HepG2 (cell line): Measurements from ENCODE around the gene INO80B. TPM values are rescaled to one million over a fixed set of nuclear protein-coding genes. Genes with fewer than 3 reads are reported as not detected.

ENCODE experiments used
- CENPT ChIP-seq: sonication (generic); formaldehyde crosslinking; IDR thresholded peaks from 2 replicates; pipeline ENCODE4 v1.8.0; 2022; ENCODE audit warnings: low read depth, mild to moderate bottlenecking, moderate library complexity, missing genetic modification reagents
- FOXK2 ChIP-seq: fragments of 450-650 bp; IDR thresholded peaks from 2 replicates; pipeline ENCODE4 v1.6.1; 2016
- HNRNPUL1 ChIP-seq: fragments of 200-400 bp; formaldehyde crosslinking; IDR thresholded peaks from 2 replicates; pipeline ENCODE4 v1.6.1; 2017; ENCODE audit warnings: low read depth, mild to moderate bottlenecking, low read length, moderate library complexity
- KDM6A ChIP-seq: IDR thresholded peaks from 2 replicates; pipeline ENCODE4 v1.6.1; 2016; ENCODE audit warnings: low read depth
- MAFK ChIP-seq, 2 experiments: IDR thresholded peaks in 1 of 2; conservative IDR thresholded peaks in 1 of 2; 2 replicates each; pipeline ENCODE4 v1.6.1; 2011; ENCODE audit warnings: improper control_type of control experiment in 2 of 2, low read length in 2 of 2
- MBD4 ChIP-seq: IDR thresholded peaks from 2 replicates; pipeline ENCODE4 v1.6.1; 2012; ENCODE audit warnings: low read length, inconsistent platforms, borderline replicate concordance
- NFRKB ChIP-seq: fragments of 450-650 bp; IDR thresholded peaks from 2 replicates; pipeline ENCODE4 v1.6.1; 2017
- NR2C2 ChIP-seq: sonication (generic); formaldehyde crosslinking; IDR thresholded peaks from 2 replicates; pipeline ENCODE4 v1.4.0; 2020; ENCODE audit warnings: missing genetic modification reagents, mild to moderate bottlenecking, moderate library complexity, borderline replicate concordance
- NR2F1 ChIP-seq, 2 experiments: fragments of 450-650 bp in 1 of 2; formaldehyde crosslinking in 1 of 2; IDR thresholded peaks; 2 replicates each; pipeline versions ENCODE4 v1.5.0 to v1.6.1; 2016 to 2020; ENCODE audit warnings: mild to moderate bottlenecking in 1 of 2, missing compliant biosample characterization in 1 of 2, missing genetic modification reagents in 1 of 2, moderate library complexity in 1 of 2
- RBFOX2 ChIP-seq: fragments of 200-400 bp; formaldehyde crosslinking; IDR thresholded peaks from 2 replicates; pipeline ENCODE4 v1.6.1; 2017; ENCODE audit warnings: low read depth, mild to moderate bottlenecking, low read length
- SRSF4 ChIP-seq: fragments of 200-400 bp; formaldehyde crosslinking; IDR thresholded peaks from one replicate; pipeline ENCODE4 v1.6.1; 2018; ENCODE audit warnings: mild to moderate bottlenecking, low read depth, low read length, moderate library complexity; ENCODE audit not compliant: poor library complexity, severe bottlenecking
- SRSF9 ChIP-seq: fragments of 200-400 bp; formaldehyde crosslinking; IDR thresholded peaks from 2 replicates; pipeline ENCODE4 v1.6.1; 2018; ENCODE audit warnings: borderline replicate concordance, mild to moderate bottlenecking, low read depth, low read length; ENCODE audit not compliant: insufficient read depth, poor library complexity, severe bottlenecking
- ZBTB20 ChIP-seq: sonication (generic); formaldehyde crosslinking; IDR thresholded peaks from 2 replicates; pipeline ENCODE4 v1.8.1; 2023; ENCODE audit warnings: missing genetic modification reagents, low read depth, mild to moderate bottlenecking, borderline replicate concordance
- ZNF230 ChIP-seq: sonication (generic); formaldehyde crosslinking; IDR thresholded peaks from 2 replicates; pipeline ENCODE4 v1.4.0; 2020; ENCODE audit warnings: mild to moderate bottlenecking, missing genetic modification reagents
- ZNF34 ChIP-seq: sonication (generic); formaldehyde crosslinking; IDR thresholded peaks from 2 replicates; pipeline ENCODE4 v1.4.0; 2020; ENCODE audit warnings: mild to moderate bottlenecking, missing genetic modification reagents, borderline replicate concordance
- ZNF510 ChIP-seq: sonication (generic); formaldehyde crosslinking; IDR thresholded peaks from 2 replicates; pipeline ENCODE4 v1.4.0; 2020; ENCODE audit warnings: low read depth, mild to moderate bottlenecking, missing genetic modification reagents
- ZNF605 ChIP-seq: sonication (generic); formaldehyde crosslinking; IDR thresholded peaks from 2 replicates; pipeline ENCODE4 v1.8.0; 2022; ENCODE audit warnings: mild to moderate bottlenecking, missing genetic modification reagents
- polyA plus RNA-seq, 8 experiments: library from polyadenylated mRNA; depleted of rRNA in 3 of 8; stranded (reverse) in 7 of 8; unstranded in 1 of 8; fragments of >200 nt; fragmentation: Illumina TruSeq in 4 of 8; extraction: Trizol in 4 of 8; gene quantifications; 2 replicates each; pipeline versions ENCODE4 v1.2.1 to v1.2.3, GENCODE V29; 2011 to 2016; ENCODE audit warnings: low read depth in 4 of 8, missing spikeins in 1 of 8, mixed read lengths in 1 of 8; ENCODE audit not compliant: insufficient read depth in 1 of 8
- total RNA-seq, 5 experiments: library from RNA; depleted of rRNA; stranded (reverse); fragments of >200 nt; fragmentation: Illumina TruSeq; extraction: Trizol; gene quantifications; 2 replicates each; pipeline ENCODE4 v1.2.3, GENCODE V29; 2016; ENCODE audit warnings: low read depth in 1 of 5
- TF ChIP-seq, protein P1 (sequence below): sonication (generic); formaldehyde crosslinking; IDR thresholded peaks from 2 replicates; pipeline ENCODE4 v1.8.0; 2022; ENCODE audit warnings: low read depth, missing genetic modification reagents
- TF ChIP-seq, protein P2 (sequence below): sonication (generic); formaldehyde crosslinking; IDR thresholded peaks from 2 replicates; pipeline ENCODE4 v1.5.1; 2020; ENCODE audit warnings: missing genetic modification reagents, mild to moderate bottlenecking, borderline replicate concordance
- TF ChIP-seq, protein P3 (sequence below): sonication (generic); formaldehyde crosslinking; IDR thresholded peaks from 2 replicates; pipeline ENCODE4 v1.5.0; 2020; ENCODE audit warnings: missing genetic modification reagents
- TF ChIP-seq, protein P4 (sequence below): conservative IDR thresholded peaks from 2 replicates; pipeline ENCODE4 v1.6.1; 2018; ENCODE audit warnings: missing genetic modification reagents
- TF ChIP-seq, protein P5 (sequence below): sonication (generic); formaldehyde crosslinking; IDR thresholded peaks from 2 replicates; pipeline ENCODE4 v1.5.0; 2020; ENCODE audit warnings: missing genetic modification reagents

INO80B gene
- total and polyA plus RNA-seq, 2 of the 13 experiments (the other 11 are each of a cell fraction or from before 2014, with no cell fraction given), result 6.2 to 14.5 TPM

DNA sequence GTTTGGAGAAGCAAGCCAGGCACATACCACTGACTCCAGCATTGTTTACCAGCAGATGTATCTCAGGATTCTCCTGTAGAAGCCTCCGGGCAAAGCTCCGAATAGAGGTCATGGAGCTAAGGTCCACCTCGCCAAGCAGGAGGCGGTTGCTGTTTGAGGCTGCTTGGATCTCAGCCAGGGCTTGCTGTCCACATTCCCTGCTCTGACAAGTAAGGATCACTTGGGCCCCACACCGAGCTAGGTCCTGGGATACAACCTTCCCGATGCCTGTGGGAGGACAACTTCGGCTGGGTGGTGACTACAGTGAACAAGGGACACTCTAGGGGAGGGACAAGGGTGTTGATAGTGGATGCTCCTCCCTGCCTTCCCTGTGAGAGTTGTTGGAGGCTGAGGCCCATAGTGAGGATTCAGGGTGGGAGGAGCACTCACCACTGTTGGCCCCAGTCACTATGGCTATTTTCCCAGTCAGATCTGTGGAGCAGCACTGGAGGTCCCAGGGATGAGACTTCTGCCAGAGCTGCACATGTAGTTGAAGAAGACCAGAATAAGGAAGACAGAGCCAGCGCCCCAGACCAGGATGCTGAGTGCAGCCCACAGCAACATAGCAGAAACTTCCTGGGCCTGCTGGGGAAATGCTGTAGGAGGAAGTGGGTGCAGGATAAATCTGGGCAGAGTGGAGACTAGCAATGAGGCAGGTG, 41.7 kb upstream of the INO80B start (continued):
- TF ChIP-seq, protein P1, sequence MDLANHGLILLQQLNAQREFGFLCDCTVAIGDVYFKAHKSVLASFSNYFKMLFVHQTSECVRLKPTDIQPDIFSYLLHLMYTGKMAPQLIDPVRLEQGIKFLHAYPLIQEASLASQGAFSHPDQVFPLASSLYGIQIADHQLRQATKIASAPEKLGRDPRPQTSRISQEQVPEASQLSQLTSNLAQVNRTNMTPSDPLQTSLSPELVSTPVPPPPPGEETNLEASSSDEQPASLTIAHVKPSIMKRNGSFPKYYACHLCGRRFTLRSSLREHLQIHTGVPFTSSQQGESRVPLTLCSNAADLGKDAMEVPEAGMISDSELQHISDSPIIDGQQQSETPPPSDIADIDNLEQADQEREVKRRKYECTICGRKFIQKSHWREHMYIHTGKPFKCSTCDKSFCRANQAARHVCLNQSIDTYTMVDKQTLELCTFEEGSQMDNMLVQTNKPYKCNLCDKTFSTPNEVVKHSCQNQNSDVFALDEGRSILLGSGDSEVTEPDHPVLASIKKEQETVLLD (CRISPR knock-in tag), result no peak
- TF ChIP-seq, protein P2, sequence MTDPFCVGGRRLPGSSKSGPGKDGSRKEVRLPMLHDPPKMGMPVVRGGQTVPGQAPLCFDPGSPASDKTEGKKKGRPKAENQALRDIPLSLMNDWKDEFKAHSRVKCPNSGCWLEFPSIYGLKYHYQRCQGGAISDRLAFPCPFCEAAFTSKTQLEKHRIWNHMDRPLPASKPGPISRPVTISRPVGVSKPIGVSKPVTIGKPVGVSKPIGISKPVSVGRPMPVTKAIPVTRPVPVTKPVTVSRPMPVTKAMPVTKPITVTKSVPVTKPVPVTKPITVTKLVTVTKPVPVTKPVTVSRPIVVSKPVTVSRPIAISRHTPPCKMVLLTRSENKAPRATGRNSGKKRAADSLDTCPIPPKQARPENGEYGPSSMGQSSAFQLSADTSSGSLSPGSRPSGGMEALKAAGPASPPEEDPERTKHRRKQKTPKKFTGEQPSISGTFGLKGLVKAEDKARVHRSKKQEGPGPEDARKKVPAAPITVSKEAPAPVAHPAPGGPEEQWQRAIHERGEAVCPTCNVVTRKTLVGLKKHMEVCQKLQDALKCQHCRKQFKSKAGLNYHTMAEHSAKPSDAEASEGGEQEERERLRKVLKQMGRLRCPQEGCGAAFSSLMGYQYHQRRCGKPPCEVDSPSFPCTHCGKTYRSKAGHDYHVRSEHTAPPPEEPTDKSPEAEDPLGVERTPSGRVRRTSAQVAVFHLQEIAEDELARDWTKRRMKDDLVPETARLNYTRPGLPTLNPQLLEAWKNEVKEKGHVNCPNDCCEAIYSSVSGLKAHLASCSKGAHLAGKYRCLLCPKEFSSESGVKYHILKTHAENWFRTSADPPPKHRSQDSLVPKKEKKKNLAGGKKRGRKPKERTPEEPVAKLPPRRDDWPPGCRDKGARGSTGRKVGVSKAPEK (CRISPR knock-in tag), result no peak
- TF ChIP-seq ZNF605 (peak; percentile 72; the same call in 1 of the 2 replicates), CENPT (CRISPR knock-in tag) (no peak), SRSF9 (no peak), NR2F1 (CRISPR knock-in tag; IDR thresholded peaks at IDR 0.05) (no peak; a peak in 1 of 4 replicates), ZBTB20 (CRISPR knock-in tag) (no peak), ZNF34 (no peak), RBFOX2 (no peak), MAFK (conservative IDR thresholded peaks at IDR 0.05 in 1 of 2, IDR thresholded peaks at IDR 0.05 in 1 of 2; ENCODE audit: low read length in 2 of 2) (no peak), MBD4 (no peak), SRSF4 (no peak), HNRNPUL1 (no peak), NFRKB (no peak), FOXK2 (no peak), KDM6A (peak; percentile 63; the same call in 1 of the 2 replicates), ZNF230 (CRISPR knock-in tag) (no peak), ZNF510 (no peak), NR2C2 (no peak)
- TF ChIP-seq, protein P3, sequence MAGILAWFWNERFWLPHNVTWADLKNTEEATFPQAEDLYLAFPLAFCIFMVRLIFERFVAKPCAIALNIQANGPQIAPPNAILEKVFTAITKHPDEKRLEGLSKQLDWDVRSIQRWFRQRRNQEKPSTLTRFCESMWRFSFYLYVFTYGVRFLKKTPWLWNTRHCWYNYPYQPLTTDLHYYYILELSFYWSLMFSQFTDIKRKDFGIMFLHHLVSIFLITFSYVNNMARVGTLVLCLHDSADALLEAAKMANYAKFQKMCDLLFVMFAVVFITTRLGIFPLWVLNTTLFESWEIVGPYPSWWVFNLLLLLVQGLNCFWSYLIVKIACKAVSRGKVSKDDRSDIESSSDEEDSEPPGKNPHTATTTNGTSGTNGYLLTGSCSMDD (CRISPR knock-in tag), result no peak
- TF ChIP-seq, protein P4, sequence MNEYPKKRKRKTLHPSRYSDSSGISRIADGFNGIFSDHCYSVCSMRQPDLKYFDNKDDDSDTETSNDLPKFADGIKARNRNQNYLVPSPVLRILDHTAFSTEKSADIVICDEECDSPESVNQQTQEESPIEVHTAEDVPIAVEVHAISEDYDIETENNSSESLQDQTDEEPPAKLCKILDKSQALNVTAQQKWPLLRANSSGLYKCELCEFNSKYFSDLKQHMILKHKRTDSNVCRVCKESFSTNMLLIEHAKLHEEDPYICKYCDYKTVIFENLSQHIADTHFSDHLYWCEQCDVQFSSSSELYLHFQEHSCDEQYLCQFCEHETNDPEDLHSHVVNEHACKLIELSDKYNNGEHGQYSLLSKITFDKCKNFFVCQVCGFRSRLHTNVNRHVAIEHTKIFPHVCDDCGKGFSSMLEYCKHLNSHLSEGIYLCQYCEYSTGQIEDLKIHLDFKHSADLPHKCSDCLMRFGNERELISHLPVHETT (CRISPR knock-in tag), result no peak
- TF ChIP-seq, protein P5, sequence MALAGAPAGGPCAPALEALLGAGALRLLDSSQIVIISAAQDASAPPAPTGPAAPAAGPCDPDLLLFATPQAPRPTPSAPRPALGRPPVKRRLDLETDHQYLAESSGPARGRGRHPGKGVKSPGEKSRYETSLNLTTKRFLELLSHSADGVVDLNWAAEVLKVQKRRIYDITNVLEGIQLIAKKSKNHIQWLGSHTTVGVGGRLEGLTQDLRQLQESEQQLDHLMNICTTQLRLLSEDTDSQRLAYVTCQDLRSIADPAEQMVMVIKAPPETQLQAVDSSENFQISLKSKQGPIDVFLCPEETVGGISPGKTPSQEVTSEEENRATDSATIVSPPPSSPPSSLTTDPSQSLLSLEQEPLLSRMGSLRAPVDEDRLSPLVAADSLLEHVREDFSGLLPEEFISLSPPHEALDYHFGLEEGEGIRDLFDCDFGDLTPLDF, result no peak
